ENCODE measurements around the gene SHROOM2. TPM values are rescaled to one million over a fixed set of nuclear protein-coding genes. Genes with fewer than 3 reads are reported as not detected.

Gene SHROOM2
- total and polyA plus RNA-seq, 9 of the 15 experiments (the other 6 are each of a cell fraction or from before 2014, with no cell fraction given): not detected

GRCh38 chrX:9846631-9847030 is 60.4 kb downstream of the SHROOM2 start (continued):
- TF ChIP-seq ZNF280B (CRISPR knock-in tag; IDR thresholded peaks at IDR 0.05) (no peak), ZNF830 (CRISPR knock-in tag; IDR thresholded peaks at IDR 0.05) (no peak), SETDB1 (IDR thresholded peaks at IDR 0.05; ENCODE audit: low read length) (no peak), CLOCK (CRISPR knock-in tag; IDR thresholded peaks at IDR 0.05; ENCODE audit: borderline replicate concordance) (no peak), SIN3A (IDR thresholded peaks at IDR 0.05; ENCODE audit: borderline replicate concordance in 2 of 2, control insufficient read depth in 1 of 2, low read depth in 2 of 2, low read length in 2 of 2) (no peak), ZNF79 (CRISPR knock-in tag; IDR thresholded peaks at IDR 0.05; ENCODE audit: low read depth) (no peak), ATF7 (IDR thresholded peaks at IDR 0.05) (no peak)

- Histone ChIP-seq H3K79me2 (ENCODE audit: control insufficient read depth, insufficient read depth, low read length) (no peaks in the 10 kb centered on the region), H3K27ac (ENCODE audit: extremely low read depth, low read depth, low read length) (no peak overlapping the region), H3K27me3 (ENCODE audit: control insufficient read depth in 2 of 2, insufficient read depth in 2 of 2, low read length in 2 of 2) (peaks cover 5 to 32% of the 10 kb centered on the region in 2 experiments; a peak in 2 of 5 replicates), H3K9me3 (replicated peaks; ENCODE audit: control insufficient read depth, insufficient read depth, low read depth, low read length) (no peaks in the 10 kb centered on the region), H3K4me3 (no peak overlapping the region), H3K9ac (ENCODE audit: insufficient read depth in 1 of 2, low read depth in 2 of 2, low read length in 2 of 2) (no peak overlapping the region), H3K9me1 (ENCODE audit: control insufficient read depth, insufficient read depth, low read length) (no peaks in the 10 kb centered on the region), H2AFZ (ENCODE audit: low read depth, low read length) (no peak overlapping the region), H3K36me3 (ENCODE audit: control insufficient read depth, insufficient read depth, low read length) (no peaks in the 10 kb centered on the region), H4K20me1 (replicated peaks; ENCODE audit: control insufficient read depth, insufficient read depth, low read length) (no peaks in the 10 kb centered on the region), H3K4me1 (replicated peaks in 1 of 2; ENCODE audit: control insufficient read depth in 2 of 2, insufficient read depth in 2 of 2, low read length in 2 of 2) (no peaks in the 10 kb centered on the region), H3K4me2 (ENCODE audit: insufficient read depth, low read length) (no peak overlapping the region)
- BruUV-seq (replicated peaks): no TSS peak
- ChIA-PET CTCF (ENCODE audit: low intra/inter-chr PET ratio) (no interaction called here), POLR2A (no interaction called here)
- DNase-seq (ENCODE audit: extremely low read depth in 1 of 4, low spot score in 3 of 4) (no peak), ATAC-seq (no peak), FAIRE-seq (no peak)
- intact Hi-C loops (cut with micrococcal nuclease) (no loop called here), in situ Hi-C loops (cut with MboI) (no loop called here)
- WGBS (ENCODE audit: insufficient coverage, low coverage, missing lambda C conversion rate): 4% methylated on average over 3 of the region's 8 CpGs
- TF ChIP-seq TFE3 (CRISPR knock-in tag; IDR thresholded peaks at IDR 0.05) (no peak), ZBED1 (IDR thresholded peaks at IDR 0.05) (no peak), MAFK (IDR thresholded peaks at IDR 0.05; ENCODE audit: low read length) (no peak), GTF2A2 (tag; IDR thresholded peaks at IDR 0.05) (no peak), KAT8 (IDR thresholded peaks at IDR 0.05; ENCODE audit: low read depth) (no peak), JUND (IDR thresholded peaks at IDR 0.05; ENCODE audit: borderline replicate concordance, low read depth, low read length) (no peak), JUND (tag; IDR thresholded peaks at IDR 0.05; ENCODE audit: borderline replicate concordance, low read depth, low read length) (no peak), POLR2H (tag; IDR thresholded peaks at IDR 0.05; ENCODE audit: low read depth) (no peak), KLF13 (tag; IDR thresholded peaks at IDR 0.05; ENCODE audit: borderline replicate concordance, low read depth) (no peak), TARDBP (IDR thresholded peaks at IDR 0.05) (no peak), PPARD (CRISPR knock-in tag; IDR thresholded peaks at IDR 0.05) (no peak), ZNF41 (CRISPR knock-in tag; conservative IDR thresholded peaks at IDR 0.05) (no peak)
Measured at GRCh38 chrX:9847071-9847470, 60.8 kb downstream of the SHROOM2 start.
